Smooth muscle cell (in vitro differentiated cells): ENCODE results near the gene ARMH4. TPM values are rescaled to one million over a fixed set of nuclear protein-coding genes. Genes with fewer than 3 reads are reported as not detected.

ENCODE experiments used
- DNase-seq: peaks from one replicate; lab custom pipeline; 2025; ENCODE audit not compliant: unreplicated experiment; lab: John Stamatoyannopoulos, UW
- H2AFZ ChIP-seq: fragments of 200-600 bp; sonication (generic); 2 replicates; pipeline ENCODE4 v1.6.0; 2016; ENCODE audit warnings: antibody characterized with exemption, low read depth, mild to moderate bottlenecking
- H3F3A ChIP-seq: fragments of 200-600 bp; sonication (generic); 2 replicates; pipeline ENCODE4 v1.6.0; 2017; ENCODE audit warnings: antibody characterized with exemption, low read depth
- H3K27ac ChIP-seq: fragments of 200-600 bp; sonication (generic); 2 replicates; pipeline ENCODE4 v1.5.1; 2016; ENCODE audit warnings: low read depth, mild to moderate bottlenecking
- H3K27me3 ChIP-seq: fragments of 200-600 bp; sonication (generic); 2 replicates; pipeline ENCODE4 v1.6.1; 2016; ENCODE audit warnings: low read depth, mild to moderate bottlenecking
- H3K36me3 ChIP-seq: fragments of 200-600 bp; sonication (generic); 2 replicates; pipeline ENCODE4 v1.5.1; 2016; ENCODE audit warnings: low read depth
- H3K4me1 ChIP-seq: fragments of 200-600 bp; sonication (generic); 2 replicates; pipeline ENCODE4 v1.5.1; 2016; ENCODE audit warnings: low read depth
- H3K4me2 ChIP-seq: fragments of 200-600 bp; sonication (generic); 2 replicates; pipeline ENCODE4 v1.6.0; 2016; ENCODE audit warnings: mild to moderate bottlenecking
- H3K4me3 ChIP-seq: fragments of 200-600 bp; sonication (generic); 2 replicates; pipeline ENCODE4 v1.5.1; 2016; ENCODE audit warnings: mild to moderate bottlenecking
- H3K79me2 ChIP-seq: fragments of 200-600 bp; sonication (generic); 2 replicates; pipeline ENCODE4 v1.6.0; 2016; ENCODE audit warnings: low read depth, mild to moderate bottlenecking
- H3K9ac ChIP-seq: fragments of 200-600 bp; sonication (generic); 2 replicates; pipeline ENCODE4 v1.6.0; 2016; ENCODE audit warnings: low read depth
- H3K9me3 ChIP-seq: fragments of 200-600 bp; sonication (generic); replicated peaks from 2 replicates; pipeline ENCODE4 v1.5.1; 2016; ENCODE audit warnings: low read depth
- H4K20me1 ChIP-seq: fragments of 200-600 bp; sonication (generic); 2 replicates; pipeline ENCODE4 v1.6.0; 2016; ENCODE audit warnings: low read depth
- WGBS: methylation state at CpG from one replicate; pipeline ENCODE4 v1.1.7; 2016; ENCODE audit warnings: low lambda C conversion rate; 5-methylcytosine and 5-hydroxymethylcytosine counted together
- polyA plus RNA-seq: library from polyadenylated mRNA; unstranded; fragments of >200 nt; fragmentation: Nextera tagmentation; extraction: Ambion mirVana; gene quantifications from 2 replicates; pipeline ENCODE4 v1.2.1, GENCODE V29; 2016
- total RNA-seq: library from RNA; depleted of rRNA; stranded (reverse); fragments of >200 nt; gene quantifications from 2 replicates; pipeline ENCODE4 v1.2.3, GENCODE V29; 2014
- TF ChIP-seq, protein P1 (sequence below): fragments of 200-600 bp; sonication (generic); IDR thresholded peaks from 2 replicates; pipeline ENCODE4 v1.5.1; 2017; ENCODE audit warnings: borderline replicate concordance, mild to moderate bottlenecking, antibody characterized with exemption; ENCODE audit not compliant: insufficient read depth, poor library complexity, severe bottlenecking

ARMH4 gene
- total and polyA plus RNA-seq, 2 experiments from 2014 or later = 12.9 to 14.7 TPM

DNA sequence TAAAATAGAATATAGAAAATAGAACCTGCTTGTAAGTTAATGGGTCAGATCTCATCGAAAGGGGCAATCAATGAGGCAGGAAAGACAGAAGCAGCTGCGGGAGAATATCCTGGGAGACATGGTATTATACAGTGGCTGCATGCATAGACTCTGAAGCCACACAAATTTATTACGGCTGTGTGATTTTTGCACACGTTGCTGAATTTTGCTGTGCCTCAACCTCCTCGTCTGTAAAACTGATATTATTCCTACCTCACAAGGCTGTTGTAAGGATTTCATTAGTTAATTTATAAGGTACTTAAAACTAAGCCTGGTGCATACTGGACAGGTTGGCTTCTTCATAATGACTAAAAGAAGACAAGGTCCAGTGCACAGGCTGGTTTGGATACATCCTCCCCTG, 52.3 kb downstream of the ARMH4 start:
- TF ChIP-seq, protein P1, sequence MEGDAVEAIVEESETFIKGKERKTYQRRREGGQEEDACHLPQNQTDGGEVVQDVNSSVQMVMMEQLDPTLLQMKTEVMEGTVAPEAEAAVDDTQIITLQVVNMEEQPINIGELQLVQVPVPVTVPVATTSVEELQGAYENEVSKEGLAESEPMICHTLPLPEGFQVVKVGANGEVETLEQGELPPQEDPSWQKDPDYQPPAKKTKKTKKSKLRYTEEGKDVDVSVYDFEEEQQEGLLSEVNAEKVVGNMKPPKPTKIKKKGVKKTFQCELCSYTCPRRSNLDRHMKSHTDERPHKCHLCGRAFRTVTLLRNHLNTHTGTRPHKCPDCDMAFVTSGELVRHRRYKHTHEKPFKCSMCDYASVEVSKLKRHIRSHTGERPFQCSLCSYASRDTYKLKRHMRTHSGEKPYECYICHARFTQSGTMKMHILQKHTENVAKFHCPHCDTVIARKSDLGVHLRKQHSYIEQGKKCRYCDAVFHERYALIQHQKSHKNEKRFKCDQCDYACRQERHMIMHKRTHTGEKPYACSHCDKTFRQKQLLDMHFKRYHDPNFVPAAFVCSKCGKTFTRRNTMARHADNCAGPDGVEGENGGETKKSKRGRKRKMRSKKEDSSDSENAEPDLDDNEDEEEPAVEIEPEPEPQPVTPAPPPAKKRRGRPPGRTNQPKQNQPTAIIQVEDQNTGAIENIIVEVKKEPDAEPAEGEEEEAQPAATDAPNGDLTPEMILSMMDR = no peak
- Histone ChIP-seq H3K27me3 (no peaks in the 10 kb centered on the region), H3K36me3 (no peaks in the 10 kb centered on the region), H3K9me3 (no peaks in the 10 kb centered on the region), H3K27ac (no peak overlapping the region), H4K20me1 (no peaks in the 10 kb centered on the region), H3K9ac (no peak overlapping the region), H3K4me2 (no peak overlapping the region), H3K4me1 (no peaks in the 10 kb centered on the region), H2AFZ (no peak overlapping the region), H3K4me3 (no peak overlapping the region), H3F3A (no peaks in the 10 kb centered on the region), H3K79me2 (no peaks in the 10 kb centered on the region)
- 94% methylated on average over 5 of the region's 5 CpGs for WGBS
- no peak for DNase-seq

- Histone ChIP-seq H3F3A (no peaks in the 10 kb centered on the region), H3K79me2 (no peaks in the 10 kb centered on the region), H3K4me1 (no peaks in the 10 kb centered on the region), H3K36me3 (no peaks in the 10 kb centered on the region), H3K4me2 (no peak overlapping the region), H4K20me1 (no peaks in the 10 kb centered on the region), H3K27me3 (no peaks in the 10 kb centered on the region), H3K9me3 (no peaks in the 10 kb centered on the region), H3K27ac (no peak overlapping the region), H3K4me3 (no peak overlapping the region), H2AFZ (no peak overlapping the region), H3K9ac (no peak overlapping the region)
- DNase-seq = no peak
- TF ChIP-seq, protein P1 = no peak
- 83% methylated on average over 1 of the region's 1 CpG for WGBS
Measured at GRCh38 chr14:58098507-58098906, 53.5 kb downstream of the ARMH4 start.

GRCh38 chr14:58096731-58097130, 55.3 kb downstream of the ARMH4 start:
- no peaks in the 10 kb centered on the region for H3K9me3 ChIP-seq
- H3K4me1 ChIP-seq = no peaks in the 10 kb centered on the region
- H4K20me1 ChIP-seq = no peaks in the 10 kb centered on the region
- no peak overlapping the region for H3K4me3 ChIP-seq
- H3K36me3 ChIP-seq = no peaks in the 10 kb centered on the region
- no peak for DNase-seq
- H3K4me2 ChIP-seq = no peak overlapping the region
- H3K9ac ChIP-seq = no peak overlapping the region
- H3K79me2 ChIP-seq = no peaks in the 10 kb centered on the region
- no peaks in the 10 kb centered on the region for H3K27me3 ChIP-seq
- H3K27ac ChIP-seq = no peak overlapping the region
- TF ChIP-seq, protein P1 = no peak
- WGBS = 81% methylated on average over 2 of the region's 2 CpGs
- no peaks in the 10 kb centered on the region for H3F3A ChIP-seq
- H2AFZ ChIP-seq = no peak overlapping the region

GRCh38 chr14:58091883-58092630, 60.0 kb downstream of the ARMH4 start:
- no peak overlapping the region for H3K4me2 ChIP-seq
- no peak for DNase-seq

More at GRCh38 chr14:58091883-58092630, 60.0 kb downstream of the ARMH4 start:
- H3K4me1 ChIP-seq = no peaks in the 10 kb centered on the region
- no peak overlapping the region for H2AFZ ChIP-seq
- no peaks in the 10 kb centered on the region for H3F3A ChIP-seq
- TF ChIP-seq, protein P1 = no peak
- no peaks in the 10 kb centered on the region for H3K79me2 ChIP-seq
- no peaks in the 10 kb centered on the region for H4K20me1 ChIP-seq
- H3K4me3 ChIP-seq = no peak overlapping the region
- H3K9ac ChIP-seq = no peak overlapping the region
- no peaks in the 10 kb centered on the region for H3K36me3 ChIP-seq
- WGBS = 92% methylated on average over 5 of the region's 5 CpGs
- H3K27ac ChIP-seq = no peak overlapping the region
- no peaks in the 10 kb centered on the region for H3K27me3 ChIP-seq
- H3K9me3 ChIP-seq = no peaks in the 10 kb centered on the region
